ENCODE data around the gene NDUFS5. TPM values are rescaled to one million over a fixed set of nuclear protein-coding genes. Genes with fewer than 3 reads are reported as not detected.
"Not testable (repeated sequence)": the region's sequence is repeated elsewhere in the genome, so short reads cannot be mapped to it uniquely, and the experiment has no call there.

Gene NDUFS5
- total RNA-seq, 1 donor from 2014 or later: 200 TPM

DNA sequence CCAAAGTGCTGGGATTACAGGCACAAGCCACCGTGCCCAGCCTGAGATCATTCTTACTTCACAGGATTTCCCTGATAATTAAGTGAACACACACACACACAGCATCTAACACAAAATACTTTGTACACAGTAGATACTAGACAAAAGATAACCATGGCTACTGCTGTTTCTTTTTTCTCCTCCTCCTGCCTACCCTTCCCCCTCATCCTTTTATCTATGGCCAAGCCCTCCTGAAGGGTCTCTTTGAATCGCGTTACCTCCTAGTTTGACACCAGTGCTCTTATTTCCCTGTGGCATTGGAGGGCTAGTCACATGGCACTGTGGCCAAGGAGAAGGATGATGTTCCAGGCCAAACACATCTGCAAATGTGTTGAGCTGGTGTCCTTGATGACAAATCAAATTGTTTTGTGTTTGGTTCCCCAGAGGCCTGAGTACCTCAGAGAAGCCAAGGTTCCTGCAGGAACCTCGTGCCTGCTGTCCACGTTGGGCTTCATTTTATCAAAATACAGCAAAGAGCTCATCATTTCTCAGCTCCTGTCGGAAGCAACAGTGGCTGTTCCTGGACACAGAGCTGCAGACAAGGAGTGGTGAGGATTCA, 20.6 kb downstream of the NDUFS5 start:
- Mint-ChIP-seq H3K4me3 (ENCODE audit: unreplicated experiment) (no peak overlapping the region), H3K4me1 (ENCODE audit: unreplicated experiment) (peaks cover 8% of the 10 kb centered on the region), H3K36me3 (ENCODE audit: low read depth, unreplicated experiment) (peaks cover 15% of the 10 kb centered on the region), H3K9me3 (ENCODE audit: unreplicated experiment) (no peaks in the 10 kb centered on the region), H3K27me3 (ENCODE audit: unreplicated experiment) (peaks cover 3% of the 10 kb centered on the region), H3K27ac (ENCODE audit: unreplicated experiment) (no peak overlapping the region)
- DNase-seq (ENCODE audit: low spot score): no peak
- TF ChIP-seq, protein P1, sequence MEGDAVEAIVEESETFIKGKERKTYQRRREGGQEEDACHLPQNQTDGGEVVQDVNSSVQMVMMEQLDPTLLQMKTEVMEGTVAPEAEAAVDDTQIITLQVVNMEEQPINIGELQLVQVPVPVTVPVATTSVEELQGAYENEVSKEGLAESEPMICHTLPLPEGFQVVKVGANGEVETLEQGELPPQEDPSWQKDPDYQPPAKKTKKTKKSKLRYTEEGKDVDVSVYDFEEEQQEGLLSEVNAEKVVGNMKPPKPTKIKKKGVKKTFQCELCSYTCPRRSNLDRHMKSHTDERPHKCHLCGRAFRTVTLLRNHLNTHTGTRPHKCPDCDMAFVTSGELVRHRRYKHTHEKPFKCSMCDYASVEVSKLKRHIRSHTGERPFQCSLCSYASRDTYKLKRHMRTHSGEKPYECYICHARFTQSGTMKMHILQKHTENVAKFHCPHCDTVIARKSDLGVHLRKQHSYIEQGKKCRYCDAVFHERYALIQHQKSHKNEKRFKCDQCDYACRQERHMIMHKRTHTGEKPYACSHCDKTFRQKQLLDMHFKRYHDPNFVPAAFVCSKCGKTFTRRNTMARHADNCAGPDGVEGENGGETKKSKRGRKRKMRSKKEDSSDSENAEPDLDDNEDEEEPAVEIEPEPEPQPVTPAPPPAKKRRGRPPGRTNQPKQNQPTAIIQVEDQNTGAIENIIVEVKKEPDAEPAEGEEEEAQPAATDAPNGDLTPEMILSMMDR (IDR thresholded peaks at IDR 0.05; ENCODE audit: unreplicated experiment): no peak

DNA sequence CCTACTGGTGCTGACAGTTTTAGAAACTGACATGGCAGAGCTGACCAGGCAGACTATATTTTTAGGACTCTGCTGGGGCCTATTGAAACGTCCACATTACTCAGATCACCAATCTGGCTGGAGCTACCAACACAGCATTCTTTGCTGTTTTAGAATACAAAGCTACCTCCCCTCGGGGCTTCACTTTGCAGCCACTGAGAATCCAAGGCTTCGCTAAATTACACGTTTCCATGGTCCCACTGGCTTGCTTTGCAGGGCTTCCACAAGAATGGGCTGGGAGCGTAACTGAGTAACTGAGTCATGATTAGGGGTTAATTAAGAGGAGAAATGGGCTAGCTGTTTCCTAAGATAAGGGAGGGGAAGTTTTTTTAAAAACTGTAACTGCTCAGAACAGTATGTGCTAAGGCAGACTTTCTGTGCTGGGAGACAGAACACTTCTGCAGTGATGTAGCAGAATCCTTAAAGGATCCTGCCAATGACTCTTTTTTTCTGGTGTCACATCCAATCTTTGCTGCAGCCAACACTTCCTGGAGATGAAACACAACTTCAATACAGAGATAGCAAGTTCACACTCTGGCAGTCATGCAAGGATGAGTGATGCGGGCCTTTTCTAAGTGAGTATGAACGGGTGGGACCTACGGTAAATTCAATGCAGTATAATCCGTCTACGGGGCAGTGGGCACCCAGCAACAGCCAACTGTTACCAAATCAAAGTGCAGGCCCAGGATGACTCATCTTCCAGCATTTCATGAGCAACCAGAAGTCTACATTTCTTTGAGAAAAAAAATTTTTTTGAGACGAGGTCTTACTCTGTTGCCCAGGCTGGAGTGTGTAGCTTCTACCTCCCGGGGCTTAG, 21.5 kb downstream of the NDUFS5 start:
- H3K36me3 Mint-ChIP-seq (ENCODE audit: low read depth, unreplicated experiment): peaks cover 15% of the 10 kb centered on the region
- peaks cover 3% of the 10 kb centered on the region for H3K27me3 Mint-ChIP-seq (ENCODE audit: unreplicated experiment)
- H3K27ac Mint-ChIP-seq (ENCODE audit: unreplicated experiment): no peak overlapping the region
- no peaks in the 10 kb centered on the region for H3K9me3 Mint-ChIP-seq (ENCODE audit: unreplicated experiment)
- no peak for DNase-seq (ENCODE audit: low spot score)
- peaks cover 12% of the 10 kb centered on the region for H3K4me1 Mint-ChIP-seq (ENCODE audit: unreplicated experiment)
- TF ChIP-seq, protein P1 (IDR thresholded peaks at IDR 0.05; ENCODE audit: unreplicated experiment): no peak
- no peak overlapping the region for H3K4me3 Mint-ChIP-seq (ENCODE audit: unreplicated experiment)

DNA sequence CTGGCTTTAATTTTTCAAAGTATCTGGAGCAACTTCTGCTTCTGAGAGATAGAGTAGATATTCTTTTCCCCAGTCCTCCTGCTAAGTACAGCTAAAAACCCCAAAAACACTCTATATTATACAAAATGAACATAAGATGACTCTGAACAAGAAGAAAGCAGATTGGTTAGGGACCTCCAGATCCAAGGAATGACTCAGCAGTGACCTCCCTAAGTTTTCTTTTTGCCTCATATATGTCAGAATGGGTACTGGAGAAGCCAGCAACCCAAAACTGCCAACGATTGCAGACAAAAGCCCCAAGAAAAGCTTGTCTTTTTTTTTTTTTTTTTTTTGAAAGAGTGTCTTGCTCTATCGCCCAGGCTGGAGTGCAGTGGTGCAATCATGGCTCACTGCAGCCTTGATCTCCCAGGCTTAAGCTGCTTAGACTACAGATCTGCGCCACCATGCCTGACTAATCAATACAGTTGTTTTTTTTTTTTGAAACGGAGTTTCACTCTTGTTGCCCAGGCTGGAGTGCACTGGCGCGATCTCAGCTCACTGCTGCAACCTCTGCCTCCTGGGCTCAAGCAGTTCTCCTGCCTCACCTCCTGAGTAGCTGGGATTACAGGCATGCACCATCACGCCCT, 22.7 kb downstream of the NDUFS5 start:
- Mint-ChIP-seq H3K4me1 (ENCODE audit: unreplicated experiment) (peaks cover 8% of the 10 kb centered on the region), H3K4me3 (ENCODE audit: unreplicated experiment) (no peak overlapping the region), H3K27ac (ENCODE audit: unreplicated experiment) (no peak overlapping the region), H3K36me3 (ENCODE audit: low read depth, unreplicated experiment) (peaks cover 9% of the 10 kb centered on the region), H3K27me3 (ENCODE audit: unreplicated experiment) (no peaks in the 10 kb centered on the region), H3K9me3 (ENCODE audit: unreplicated experiment) (no peaks in the 10 kb centered on the region)
- no peak for DNase-seq (ENCODE audit: low spot score)
- TF ChIP-seq, protein P1 (IDR thresholded peaks at IDR 0.05; ENCODE audit: unreplicated experiment): no peak

DNA sequence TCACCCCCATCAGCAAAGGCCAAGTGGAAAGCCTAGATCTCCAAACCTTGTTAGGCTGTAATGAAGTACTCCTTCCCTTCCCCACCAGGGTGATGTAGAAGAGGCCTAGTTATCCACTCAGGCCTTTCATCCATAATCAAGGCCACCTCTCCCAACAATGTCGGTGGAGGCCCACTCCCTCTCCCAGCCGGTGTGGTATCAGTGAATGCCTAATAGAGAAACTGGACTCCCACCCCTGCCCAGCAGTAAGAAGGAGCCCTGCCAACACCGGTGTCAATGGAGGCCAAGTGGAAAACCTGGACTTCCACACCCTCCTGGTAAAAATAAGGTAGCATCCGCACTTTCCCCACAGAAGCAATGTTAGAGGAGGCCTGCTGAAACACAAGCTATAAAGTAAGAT, 23.9 kb downstream of the NDUFS5 start:
- Mint-ChIP-seq H3K36me3 (ENCODE audit: low read depth, unreplicated experiment) (peaks cover 6% of the 10 kb centered on the region), H3K9me3 (ENCODE audit: unreplicated experiment) (no peaks in the 10 kb centered on the region), H3K27ac (ENCODE audit: unreplicated experiment) (no peak overlapping the region), H3K4me1 (ENCODE audit: unreplicated experiment) (peaks cover 8% of the 10 kb centered on the region), H3K27me3 (ENCODE audit: unreplicated experiment) (no peaks in the 10 kb centered on the region), H3K4me3 (ENCODE audit: unreplicated experiment) (no peak overlapping the region)
- DNase-seq (ENCODE audit: low spot score): no peak
- TF ChIP-seq, protein P1 (IDR thresholded peaks at IDR 0.05; ENCODE audit: unreplicated experiment): no peak

DNA sequence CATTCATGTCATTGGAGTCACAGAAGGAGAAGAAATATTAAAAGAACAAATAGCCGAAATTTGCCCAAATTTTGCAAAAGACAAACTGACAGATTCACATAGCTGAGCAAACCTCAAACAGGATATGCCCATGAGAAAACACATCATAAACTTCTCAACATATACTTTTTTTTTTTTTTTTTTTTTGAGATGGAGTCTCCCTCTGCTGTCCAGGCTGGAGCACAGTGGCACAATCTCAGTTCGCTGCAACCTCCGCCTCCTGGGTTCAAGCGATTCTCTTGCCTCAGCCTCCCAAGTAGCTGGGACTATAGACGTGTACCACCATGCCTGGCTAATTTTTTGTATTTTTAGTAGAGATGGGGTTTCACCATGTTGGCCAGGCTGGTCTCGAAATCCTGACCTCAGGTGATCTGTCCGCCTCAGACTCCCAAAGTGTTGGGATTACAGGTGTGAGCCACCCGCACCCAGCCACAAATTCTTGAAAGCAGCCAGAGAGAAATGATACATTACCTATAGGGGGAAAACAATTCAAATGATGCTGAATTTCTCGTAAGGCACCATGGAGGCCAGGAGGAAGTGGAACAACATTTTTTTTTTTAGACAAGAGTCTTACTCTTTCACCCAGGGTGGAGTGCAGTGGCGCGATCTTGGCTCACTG, 25.2 kb downstream of the NDUFS5 start:
- H3K27me3 Mint-ChIP-seq (ENCODE audit: unreplicated experiment); H3K27ac Mint-ChIP-seq (ENCODE audit: unreplicated experiment); H3K9me3 Mint-ChIP-seq (ENCODE audit: unreplicated experiment); DNase-seq (ENCODE audit: low spot score); H3K4me1 Mint-ChIP-seq (ENCODE audit: unreplicated experiment); H3K36me3 Mint-ChIP-seq (ENCODE audit: low read depth, unreplicated experiment); H3K4me3 Mint-ChIP-seq (ENCODE audit: unreplicated experiment): not testable (repeated sequence)
